Nephron (organoid): ENCODE data around the gene NRSN2.
"Not testable (repeated sequence)": the region's sequence is repeated elsewhere in the genome, so short reads cannot be mapped to it uniquely, and the experiment has no call there.

Experiments used
- H3K27ac Mint-ChIP-seq, 3 experiments: 2 replicates each; pipeline ENCODE4 v1.8.0; 2020; ENCODE audit warnings: mixed read lengths in 3 of 3, mild to moderate bottlenecking in 2 of 3, moderate library complexity in 1 of 3
- H3K27me3 Mint-ChIP-seq: 2 replicates; pipeline ENCODE4 v1.8.0; 2021; ENCODE audit warnings: low read depth, mild to moderate bottlenecking, moderate library complexity, mixed read lengths
- H3K36me3 Mint-ChIP-seq: 2 replicates; pipeline ENCODE4 v1.8.0; 2020; ENCODE audit warnings: low read depth, mixed read lengths
- H3K4me1 Mint-ChIP-seq: 2 replicates; pipeline ENCODE4 v1.8.0; 2020; ENCODE audit warnings: mixed read lengths
- H3K4me3 Mint-ChIP-seq, 3 experiments: 2 replicates each; pipeline ENCODE4 v1.8.0; 2020; ENCODE audit warnings: mild to moderate bottlenecking in 3 of 3, mixed read lengths in 3 of 3, moderate library complexity in 2 of 3
- H3K9me3 Mint-ChIP-seq: 2 replicates; pipeline ENCODE4 v1.8.0; 2020; ENCODE audit warnings: mixed read lengths
- TF ChIP-seq, protein P1 (sequence below), 3 experiments: fragments of 200-600 bp; sonication (generic); IDR thresholded peaks; one replicate each; pipeline ENCODE4 v1.5.0; 2021; ENCODE audit warnings: antibody characterized with exemption in 3 of 3; ENCODE audit not compliant: unreplicated experiment in 3 of 3

The NRSN2 gene

DNA sequence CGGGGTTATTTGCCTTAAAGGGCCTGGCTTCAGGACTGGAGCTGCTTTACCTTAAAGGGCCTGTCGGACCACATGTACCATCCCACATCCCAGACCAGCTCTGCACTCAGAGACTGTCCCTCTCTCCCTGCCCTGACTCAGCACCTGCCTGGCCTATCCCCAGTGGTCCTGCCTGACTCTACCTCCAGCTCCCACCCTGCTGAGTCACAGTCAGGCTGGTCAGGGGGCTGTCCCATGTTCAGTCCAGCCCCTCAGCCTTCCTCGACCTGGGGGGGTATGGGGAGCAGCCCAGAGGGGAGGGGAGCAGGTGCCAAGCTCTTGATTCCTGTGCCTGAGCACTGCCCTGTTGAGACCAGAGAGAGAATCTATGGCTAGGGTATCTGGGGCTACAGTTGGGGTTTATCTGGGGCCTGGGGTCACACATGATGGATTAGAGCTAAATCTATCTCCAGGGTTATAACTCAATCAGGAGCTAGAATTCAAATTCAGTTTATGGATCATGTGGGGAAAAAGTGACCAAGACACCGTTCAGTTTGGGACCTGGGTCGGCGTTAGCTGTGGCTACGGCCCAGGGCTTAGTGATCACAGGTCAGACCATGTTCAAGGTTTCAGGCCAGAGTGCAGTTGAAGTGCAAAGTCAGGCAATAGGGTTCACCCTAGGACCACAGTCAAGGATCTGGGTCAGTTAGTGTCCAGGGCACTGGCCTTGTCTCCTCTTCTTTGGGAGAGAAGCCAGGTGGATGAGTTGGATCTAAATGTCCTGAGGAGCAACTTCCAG is 24.3 kb downstream of the NRSN2 start:
- peaks cover 4% of the 10 kb centered on the region for H3K4me1 Mint-ChIP-seq
- TF ChIP-seq, protein P1, sequence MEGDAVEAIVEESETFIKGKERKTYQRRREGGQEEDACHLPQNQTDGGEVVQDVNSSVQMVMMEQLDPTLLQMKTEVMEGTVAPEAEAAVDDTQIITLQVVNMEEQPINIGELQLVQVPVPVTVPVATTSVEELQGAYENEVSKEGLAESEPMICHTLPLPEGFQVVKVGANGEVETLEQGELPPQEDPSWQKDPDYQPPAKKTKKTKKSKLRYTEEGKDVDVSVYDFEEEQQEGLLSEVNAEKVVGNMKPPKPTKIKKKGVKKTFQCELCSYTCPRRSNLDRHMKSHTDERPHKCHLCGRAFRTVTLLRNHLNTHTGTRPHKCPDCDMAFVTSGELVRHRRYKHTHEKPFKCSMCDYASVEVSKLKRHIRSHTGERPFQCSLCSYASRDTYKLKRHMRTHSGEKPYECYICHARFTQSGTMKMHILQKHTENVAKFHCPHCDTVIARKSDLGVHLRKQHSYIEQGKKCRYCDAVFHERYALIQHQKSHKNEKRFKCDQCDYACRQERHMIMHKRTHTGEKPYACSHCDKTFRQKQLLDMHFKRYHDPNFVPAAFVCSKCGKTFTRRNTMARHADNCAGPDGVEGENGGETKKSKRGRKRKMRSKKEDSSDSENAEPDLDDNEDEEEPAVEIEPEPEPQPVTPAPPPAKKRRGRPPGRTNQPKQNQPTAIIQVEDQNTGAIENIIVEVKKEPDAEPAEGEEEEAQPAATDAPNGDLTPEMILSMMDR (IDR thresholded peaks at IDR 0.05; ENCODE audit: unreplicated experiment in 3 of 3): no peak
- peak overlapping the region in 1 of 3 experiments; percentile 86 for H3K27ac Mint-ChIP-seq
- H3K27me3 Mint-ChIP-seq: peaks cover 9% of the 10 kb centered on the region
- no peak overlapping the region for H3K4me3 Mint-ChIP-seq
- H3K9me3 Mint-ChIP-seq: no peaks in the 10 kb centered on the region
- no peaks in the 10 kb centered on the region for H3K36me3 Mint-ChIP-seq

DNA sequence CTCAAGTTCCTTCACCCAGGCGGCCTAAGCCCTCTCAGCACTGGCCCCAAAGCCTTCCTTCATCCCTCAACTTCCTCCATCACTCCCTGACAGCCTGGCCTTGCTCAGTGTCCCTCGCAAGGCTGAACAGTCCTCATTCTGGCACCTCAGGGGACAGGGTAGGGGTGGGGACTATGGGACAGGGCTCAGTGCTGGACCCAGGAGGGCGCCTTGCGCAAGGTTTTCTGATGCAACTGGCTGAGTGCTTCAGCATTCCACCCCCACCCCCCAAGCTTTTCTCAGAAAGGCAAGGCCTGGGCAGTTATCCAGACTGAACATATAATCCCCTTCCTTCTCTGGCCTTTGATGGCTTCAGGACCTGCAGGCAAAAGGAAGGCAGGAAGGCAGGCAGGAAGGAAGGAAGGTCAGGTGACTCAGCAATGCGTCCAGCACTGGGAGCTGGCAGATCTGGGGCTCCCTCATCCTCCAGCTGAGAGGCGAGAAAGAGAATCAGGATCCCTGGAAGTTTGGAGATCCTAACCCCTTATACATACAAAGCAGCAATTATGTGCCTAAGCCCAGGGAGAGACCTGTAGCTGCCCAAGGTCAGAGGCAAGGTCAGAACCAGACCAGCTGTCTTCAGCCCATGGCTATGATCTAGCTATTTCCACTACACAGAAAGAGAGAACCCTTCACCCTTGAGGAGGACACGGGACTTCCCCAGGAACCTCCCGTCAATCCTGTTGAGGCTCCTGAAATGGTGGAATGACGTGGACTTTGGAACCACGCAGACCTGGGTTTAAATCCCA is 25.0 kb downstream of the NRSN2 start:
- TF ChIP-seq, protein P1 (IDR thresholded peaks at IDR 0.05; ENCODE audit: unreplicated experiment in 3 of 3): no peak
- Mint-ChIP-seq H3K4me3 (no peak overlapping the region), H3K9me3 (no peaks in the 10 kb centered on the region)

DNA sequence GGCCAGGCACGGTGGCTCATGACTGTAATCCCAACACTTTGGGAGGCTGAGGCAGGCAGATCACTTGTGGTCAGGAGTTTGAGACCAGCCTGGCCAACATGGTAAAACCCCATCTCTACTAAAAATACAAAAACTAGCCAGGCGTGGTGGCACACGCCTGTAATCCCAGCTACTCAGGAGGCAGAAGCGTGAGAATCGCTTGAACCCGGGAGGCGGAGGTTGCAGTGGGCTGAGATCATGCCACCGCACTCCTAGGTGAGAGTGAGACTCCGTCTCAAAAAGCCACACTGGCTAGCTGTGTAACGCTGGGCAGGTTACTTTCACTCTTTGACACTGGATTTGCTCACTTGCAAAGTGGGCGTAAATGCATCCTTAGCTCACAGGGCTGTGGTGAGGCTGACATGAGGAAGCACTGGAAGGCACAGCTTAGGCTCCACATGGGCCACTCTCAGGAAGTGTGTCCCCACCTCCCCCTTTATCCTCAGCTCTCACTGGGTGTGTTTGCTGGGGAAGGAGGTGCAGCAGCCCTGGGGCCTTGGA is 25.7 kb downstream of the NRSN2 start:
- not testable (repeated sequence) for H3K36me3 Mint-ChIP-seq, H3K4me1 Mint-ChIP-seq, H3K27ac Mint-ChIP-seq, H3K4me3 Mint-ChIP-seq, H3K9me3 Mint-ChIP-seq
- peaks cover 12% of the 10 kb centered on the region for H3K27me3 Mint-ChIP-seq

More for the DNA sequence above, 25.0 kb downstream of the NRSN2 start:
- Mint-ChIP-seq H3K36me3 (no peaks in the 10 kb centered on the region), H3K27ac (peak overlapping the region; percentile 25 to 86 (median 32)), H3K4me1 (peaks cover 4% of the 10 kb centered on the region), H3K27me3 (peaks cover 13% of the 10 kb centered on the region)

DNA sequence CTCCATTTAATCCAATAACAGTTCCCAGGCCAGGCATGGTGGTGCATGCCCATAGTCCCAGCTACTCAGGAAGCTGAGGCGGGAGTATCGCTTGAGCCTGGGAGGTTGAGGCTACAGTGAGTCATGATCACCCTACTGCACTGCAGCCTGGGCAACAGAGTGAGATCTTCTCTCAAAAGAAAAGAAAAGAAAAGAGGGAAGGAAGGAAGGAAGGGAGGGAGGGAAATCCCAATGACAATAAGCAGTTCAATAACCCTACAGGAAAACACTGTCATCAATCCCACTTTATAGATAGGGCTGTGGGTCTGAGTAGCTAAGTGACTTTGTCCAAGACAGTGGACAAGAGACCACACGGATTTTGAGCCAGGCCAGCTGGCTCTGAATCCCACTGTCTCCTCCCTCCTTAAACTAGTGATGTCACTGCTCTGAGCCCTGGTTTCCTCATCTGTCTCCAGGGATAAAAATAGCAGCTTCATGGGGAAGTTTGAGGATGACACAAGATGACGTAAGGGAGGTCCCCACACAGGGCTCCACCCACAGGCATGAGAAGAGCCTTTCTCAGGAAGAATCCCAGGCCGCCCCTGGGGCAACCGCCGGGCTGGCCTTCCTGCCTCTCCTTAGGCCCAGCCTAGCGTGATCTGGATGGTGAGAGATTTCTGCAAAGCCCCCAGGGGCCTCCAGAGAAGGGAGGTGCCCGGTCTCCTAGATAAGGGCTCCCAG is 26.4 kb downstream of the NRSN2 start:
- Mint-ChIP-seq H3K4me3 (no peak overlapping the region), H3K27ac (peak overlapping the region in 1 of 3 experiments; percentile 49), H3K36me3 (no peaks in the 10 kb centered on the region), H3K4me1 (peaks cover 4% of the 10 kb centered on the region), H3K27me3 (peaks cover 15% of the 10 kb centered on the region), H3K9me3 (no peaks in the 10 kb centered on the region)
- TF ChIP-seq, protein P1 (IDR thresholded peaks at IDR 0.05; ENCODE audit: unreplicated experiment in 3 of 3): no peak

DNA sequence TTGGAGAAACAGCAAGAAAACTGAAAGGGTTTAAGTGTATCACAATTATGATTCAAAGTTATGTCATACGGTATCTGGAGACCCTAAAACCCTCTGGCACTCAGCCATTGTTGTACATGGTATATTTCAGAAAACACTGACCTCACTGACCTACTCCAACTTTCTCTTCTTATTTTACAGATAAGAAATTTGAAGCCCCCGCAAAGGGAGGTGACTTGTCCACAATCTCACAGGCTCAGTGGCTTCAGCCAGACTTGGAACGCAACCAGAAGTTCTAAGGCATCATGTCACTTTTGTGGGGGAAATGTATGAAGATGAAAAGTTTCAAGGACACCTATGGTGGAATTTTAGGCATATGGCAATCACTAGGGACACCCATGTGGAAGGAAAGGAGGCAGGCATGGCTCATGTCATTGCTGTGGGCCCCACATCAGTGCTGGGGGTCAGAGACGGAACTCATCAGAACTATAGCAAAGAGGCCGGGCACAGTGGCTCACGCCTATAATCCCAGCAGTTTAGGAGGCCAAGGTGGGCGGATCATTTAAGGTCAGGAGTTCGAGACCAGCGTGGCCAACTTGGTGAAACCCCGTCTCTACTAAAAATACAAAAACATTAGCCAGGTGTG is 28.5 kb downstream of the NRSN2 start:
- H3K4me1 Mint-ChIP-seq: peaks cover 4% of the 10 kb centered on the region
- no peak overlapping the region for H3K4me3 Mint-ChIP-seq
- no peak overlapping the region for H3K27ac Mint-ChIP-seq
- no peaks in the 10 kb centered on the region for H3K36me3 Mint-ChIP-seq
- no peaks in the 10 kb centered on the region for H3K9me3 Mint-ChIP-seq
- peaks cover 29% of the 10 kb centered on the region for H3K27me3 Mint-ChIP-seq
- TF ChIP-seq, protein P1 (IDR thresholded peaks at IDR 0.05; ENCODE audit: unreplicated experiment in 3 of 3): no peak
